GM13976 (cell line): ENCODE measurements around the gene WDHD1.
"Not testable (repeated sequence)": the region's sequence is repeated elsewhere in the genome, so short reads cannot be mapped to it uniquely, and the experiment has no call there.

Experiments
- DNase-seq: peaks from one replicate; pipeline ENCODE4 v3.0.0; 2012; ENCODE audit warnings: low spot score
- in situ Hi-C: fragments of 300-500 bp; cut with MboI; formaldehyde crosslinking; loops from one replicate; pipeline ENCODE4 v1.12.0; 2022; ENCODE audit warnings: low sequenced_read_pairs, mixed read lengths, inconsistent platforms; ENCODE audit not compliant: unreplicated experiment
- TF ChIP-seq, protein P1 (sequence below): IDR thresholded peaks from 2 replicates; pipeline ENCODE4 v1.5.1; 2012; ENCODE audit warnings: borderline replicate concordance, mild to moderate bottlenecking; ENCODE audit not compliant: insufficient read depth; ENCODE audit errors: extremely low read depth, missing control alignments, control extremely low read depth

WDHD1 gene

DNA sequence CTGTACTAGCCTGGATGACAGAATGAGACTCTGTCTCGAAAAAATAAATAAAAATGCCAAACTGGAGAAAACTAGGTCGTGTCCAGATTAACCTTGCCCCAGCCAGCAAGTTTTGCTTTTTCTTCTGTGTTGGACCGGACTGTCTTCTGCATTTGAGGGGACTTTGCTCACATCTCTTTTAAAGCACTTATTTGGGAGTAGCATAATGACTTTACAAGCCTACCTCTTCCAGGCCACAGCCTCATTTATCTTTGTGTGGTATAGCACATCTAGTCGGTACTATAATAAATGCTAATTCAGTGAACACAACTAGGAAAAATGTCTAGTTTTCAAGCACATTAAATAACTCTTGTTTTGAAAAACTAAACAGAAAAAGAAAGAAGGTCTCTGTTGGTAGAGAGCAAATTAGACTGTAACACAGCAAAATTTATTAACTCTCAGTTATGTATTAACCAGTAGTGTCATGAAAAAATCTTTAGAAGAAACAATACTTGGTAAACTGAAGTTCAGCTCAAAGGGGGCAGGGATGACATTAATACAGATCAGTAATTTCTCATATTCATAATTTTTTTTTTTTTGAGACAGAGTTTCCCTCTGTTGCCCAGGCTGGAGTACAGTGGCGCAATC lies 52.0 kb downstream of the WDHD1 start:
- in situ Hi-C loops = no loop called here
- TF ChIP-seq, protein P1, sequence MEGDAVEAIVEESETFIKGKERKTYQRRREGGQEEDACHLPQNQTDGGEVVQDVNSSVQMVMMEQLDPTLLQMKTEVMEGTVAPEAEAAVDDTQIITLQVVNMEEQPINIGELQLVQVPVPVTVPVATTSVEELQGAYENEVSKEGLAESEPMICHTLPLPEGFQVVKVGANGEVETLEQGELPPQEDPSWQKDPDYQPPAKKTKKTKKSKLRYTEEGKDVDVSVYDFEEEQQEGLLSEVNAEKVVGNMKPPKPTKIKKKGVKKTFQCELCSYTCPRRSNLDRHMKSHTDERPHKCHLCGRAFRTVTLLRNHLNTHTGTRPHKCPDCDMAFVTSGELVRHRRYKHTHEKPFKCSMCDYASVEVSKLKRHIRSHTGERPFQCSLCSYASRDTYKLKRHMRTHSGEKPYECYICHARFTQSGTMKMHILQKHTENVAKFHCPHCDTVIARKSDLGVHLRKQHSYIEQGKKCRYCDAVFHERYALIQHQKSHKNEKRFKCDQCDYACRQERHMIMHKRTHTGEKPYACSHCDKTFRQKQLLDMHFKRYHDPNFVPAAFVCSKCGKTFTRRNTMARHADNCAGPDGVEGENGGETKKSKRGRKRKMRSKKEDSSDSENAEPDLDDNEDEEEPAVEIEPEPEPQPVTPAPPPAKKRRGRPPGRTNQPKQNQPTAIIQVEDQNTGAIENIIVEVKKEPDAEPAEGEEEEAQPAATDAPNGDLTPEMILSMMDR = no peak
- DNase-seq = no peak

DNA sequence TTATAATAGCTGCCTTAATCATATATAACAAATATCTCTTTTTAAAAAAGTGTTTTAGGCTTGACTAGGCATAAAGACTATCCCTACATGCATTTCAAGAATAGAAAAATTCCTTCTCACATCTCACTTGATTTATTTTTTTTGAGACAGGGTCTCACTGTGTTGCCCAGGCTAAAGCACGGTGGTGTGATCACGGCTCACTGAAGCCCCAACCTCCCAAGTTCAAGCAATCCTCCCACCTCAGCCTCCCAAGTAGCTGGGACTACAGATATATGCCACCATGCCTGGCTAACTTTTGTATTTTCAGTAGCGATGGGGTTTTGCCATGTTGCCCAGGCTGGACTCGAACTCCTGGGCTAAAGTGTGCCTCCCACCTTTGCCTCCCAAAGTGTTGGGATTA lies 59.4 kb downstream of the WDHD1 start:
- TF ChIP-seq, protein P1 = no peak
- no peak for DNase-seq
- in situ Hi-C loops = no loop called here

DNA sequence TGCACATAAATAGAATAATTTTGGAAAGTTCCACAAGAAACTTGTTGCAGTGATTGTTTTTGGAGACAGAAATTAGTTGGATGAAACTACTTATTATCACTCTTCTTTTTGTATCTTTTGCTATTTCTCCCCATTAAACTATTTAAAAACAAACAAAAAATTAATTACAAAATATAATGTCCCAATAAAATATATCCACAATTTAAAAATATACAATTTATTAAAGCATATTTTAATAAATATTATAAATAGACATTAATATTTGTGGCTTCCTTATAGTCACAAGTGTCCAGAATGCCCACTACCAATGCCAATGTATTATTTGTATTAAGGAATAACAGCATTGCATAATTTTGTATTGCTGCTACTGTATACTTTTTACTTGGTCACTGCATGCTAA lies 71.8 kb downstream of the WDHD1 start:
- in situ Hi-C loops = no loop called here
- no peak for DNase-seq
- TF ChIP-seq, protein P1 = no peak

DNA sequence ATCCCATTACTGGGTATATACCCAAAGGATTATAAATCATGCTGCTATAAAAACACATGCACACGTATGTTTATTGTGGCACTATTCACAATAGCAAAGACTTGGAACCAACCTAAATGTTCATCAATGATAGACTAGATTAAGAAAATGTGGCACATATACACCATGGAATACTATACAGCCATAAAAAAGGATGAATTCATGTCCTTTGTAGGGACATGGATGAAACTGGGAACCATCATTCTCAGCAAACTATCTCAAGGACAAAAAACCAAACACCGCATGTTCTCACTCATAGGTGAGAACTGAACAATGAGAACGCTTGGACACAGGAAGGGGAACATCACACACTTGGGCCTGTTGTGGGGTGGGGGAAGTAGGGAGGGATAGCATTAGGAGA lies 73.3 kb downstream of the WDHD1 start:
- DNase-seq, in situ Hi-C loops: not testable (repeated sequence)

DNA sequence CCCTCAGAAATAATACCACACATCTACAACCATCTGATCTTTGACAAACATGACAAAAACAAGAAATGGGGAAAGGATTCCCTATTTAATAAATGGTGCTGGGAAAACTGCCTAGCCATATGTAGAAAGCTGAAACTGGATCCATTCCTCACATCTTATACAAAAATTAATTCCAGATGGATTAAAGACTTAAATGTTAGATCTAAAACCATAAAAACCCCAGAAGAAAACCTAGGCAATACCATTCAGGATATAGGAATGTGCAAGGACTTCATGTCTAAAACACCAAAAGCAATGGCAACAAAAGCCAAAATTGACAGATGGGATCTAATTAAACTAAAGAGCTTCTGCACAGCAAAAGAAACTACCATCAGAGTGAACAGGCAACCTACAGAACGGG lies 74.1 kb downstream of the WDHD1 start:
- DNase-seq, in situ Hi-C loops: not testable (repeated sequence)

DNA sequence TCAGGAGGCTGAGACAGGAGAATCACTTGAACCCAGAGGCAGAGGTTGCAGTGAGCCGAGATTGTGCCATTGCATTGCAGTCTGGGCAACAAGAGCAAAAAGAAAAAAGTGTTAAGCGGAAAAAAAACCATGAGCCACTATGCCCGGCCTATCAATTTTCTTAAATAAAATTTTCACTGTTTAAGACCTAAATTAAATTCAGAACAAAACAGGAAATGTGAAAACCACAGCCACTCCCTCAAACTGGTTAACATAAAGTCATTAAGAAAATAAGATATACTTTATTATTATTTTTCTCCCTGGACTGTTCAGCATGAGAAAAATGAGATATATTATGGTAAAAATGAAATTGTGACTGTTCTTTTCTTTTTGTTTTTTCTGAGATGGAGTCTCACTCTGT lies 79.7 kb downstream of the WDHD1 start:
- DNase-seq = no peak
- in situ Hi-C loops = no loop called here
- TF ChIP-seq, protein P1 = no peak

DNA sequence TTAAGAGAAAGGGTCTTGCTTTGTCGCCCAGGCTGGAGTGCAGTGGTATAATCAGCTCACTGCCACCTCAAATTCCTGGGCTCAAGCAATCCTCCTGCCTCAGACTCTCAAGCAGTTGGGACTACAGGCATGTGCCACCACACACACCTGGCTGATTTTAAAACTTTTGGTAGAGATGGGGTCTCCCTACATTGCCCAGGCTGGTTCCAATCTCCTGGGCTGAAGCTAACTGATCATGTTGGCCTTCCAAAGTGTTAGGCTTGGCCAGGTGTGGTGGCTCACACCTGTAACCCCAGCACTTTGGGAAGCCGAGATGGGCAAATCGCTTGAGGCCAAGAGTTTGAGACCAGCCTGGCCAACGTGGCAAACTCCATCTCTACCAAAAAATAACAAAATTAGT lies 80.4 kb downstream of the WDHD1 start:
- in situ Hi-C loops = no loop called here
- TF ChIP-seq, protein P1 = no peak

DNA sequence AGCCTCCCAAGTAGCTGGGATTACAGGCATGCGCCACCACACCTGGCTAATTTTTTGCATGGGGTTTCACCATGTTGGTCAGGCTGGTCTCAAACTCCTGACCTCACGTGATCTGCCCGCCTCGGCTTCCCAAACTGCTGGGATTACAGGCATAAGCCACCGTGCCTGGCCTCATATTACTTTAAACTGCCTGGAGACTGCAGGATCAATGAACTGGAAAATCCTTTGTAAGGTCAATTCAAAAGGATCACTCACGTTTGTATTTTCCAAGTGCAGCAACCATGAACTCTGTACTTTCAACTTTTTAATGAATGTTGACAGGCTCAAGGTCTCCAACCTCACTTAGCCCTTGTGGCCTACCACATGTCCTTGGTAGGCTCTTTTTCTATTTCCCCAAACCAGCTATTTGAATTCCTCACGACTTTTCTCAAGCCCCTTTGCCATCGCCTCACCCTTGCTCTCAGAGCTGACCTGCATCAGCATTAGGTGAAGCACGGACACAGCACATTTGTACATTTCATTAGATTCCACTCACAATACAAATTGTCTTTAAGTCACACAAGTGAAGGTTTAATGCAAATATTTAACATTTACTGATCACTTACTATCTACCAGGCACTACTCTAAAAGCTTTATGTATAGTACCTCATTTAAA lies 82.0 kb downstream of the WDHD1 start:
- DNase-seq = no peak
- TF ChIP-seq, protein P1 = no peak
- in situ Hi-C loops = no loop called here

More for the DNA sequence above, 80.4 kb downstream of the WDHD1 start:
- no peak for DNase-seq
